ENCODE data around the gene DCAF8L2. TPM values are rescaled to one million over a fixed set of nuclear protein-coding genes. Genes with fewer than 3 reads are reported as not detected.
"Not testable (repeated sequence)": the region's sequence is repeated elsewhere in the genome, so short reads cannot be mapped to it uniquely, and the experiment has no call there.

Gene DCAF8L2
- total RNA-seq, 1 donor from 2014 or later: not detected

- DNase-seq: no peak
- no peak for TF ChIP-seq CTCF (IDR thresholded peaks at IDR 0.05; ENCODE audit: borderline replicate concordance)
- H3K27ac ChIP-seq (replicated peaks): no peak overlapping the region
- H3K9me3 ChIP-seq (replicated peaks): no peaks in the 10 kb centered on the region
- H3K27me3 ChIP-seq (ENCODE audit: low read depth): no peaks in the 10 kb centered on the region
- H3K36me3 ChIP-seq: no peaks in the 10 kb centered on the region
- no peaks in the 10 kb centered on the region for H3K4me1 ChIP-seq
- no peak overlapping the region for H3K4me3 ChIP-seq
- intact Hi-C loops (cut with micrococcal nuclease): no loop called here
Observed at GRCh38 chrX:27706526-27706925, 116.4 kb downstream of the DCAF8L2 start.

- H3K4me3 ChIP-seq: no peak overlapping the region
- H3K27me3 ChIP-seq (ENCODE audit: low read depth): no peaks in the 10 kb centered on the region
- no peak overlapping the region for H3K27ac ChIP-seq (replicated peaks)
- no peaks in the 10 kb centered on the region for H3K9me3 ChIP-seq (replicated peaks)
- intact Hi-C loops (cut with micrococcal nuclease): no loop called here
- no peaks in the 10 kb centered on the region for H3K4me1 ChIP-seq
- TF ChIP-seq CTCF (IDR thresholded peaks at IDR 0.05; ENCODE audit: borderline replicate concordance): no peak
- no peaks in the 10 kb centered on the region for H3K36me3 ChIP-seq
- DNase-seq: no peak
Observed at GRCh38 chrX:27715610-27716009, 125.5 kb downstream of the DCAF8L2 start.

- Histone ChIP-seq H3K36me3 (no peaks in the 10 kb centered on the region), H3K4me3 (no peak overlapping the region), H3K4me1 (no peaks in the 10 kb centered on the region), H3K27me3 (ENCODE audit: low read depth) (no peaks in the 10 kb centered on the region), H3K27ac (replicated peaks) (no peak overlapping the region), H3K9me3 (replicated peaks) (no peaks in the 10 kb centered on the region)
- intact Hi-C loops (cut with micrococcal nuclease): no loop called here
- TF ChIP-seq CTCF (IDR thresholded peaks at IDR 0.05; ENCODE audit: borderline replicate concordance): no peak
- DNase-seq: no peak
Observed at GRCh38 chrX:27728291-27728690, 138.1 kb downstream of the DCAF8L2 start.

GRCh38 chrX:27731962-27732361, 141.8 kb downstream of the DCAF8L2 start:
- Histone ChIP-seq H3K9me3 (replicated peaks) (no peaks in the 10 kb centered on the region), H3K36me3 (no peaks in the 10 kb centered on the region), H3K27ac (replicated peaks) (no peak overlapping the region), H3K4me1 (no peaks in the 10 kb centered on the region), H3K4me3 (no peak overlapping the region), H3K27me3 (ENCODE audit: low read depth) (no peaks in the 10 kb centered on the region)
- DNase-seq: no peak
- no peak for TF ChIP-seq CTCF (IDR thresholded peaks at IDR 0.05; ENCODE audit: borderline replicate concordance)
- intact Hi-C loops (cut with micrococcal nuclease): no loop called here

- no peak for TF ChIP-seq CTCF (IDR thresholded peaks at IDR 0.05; ENCODE audit: borderline replicate concordance)
- no peaks in the 10 kb centered on the region for H3K9me3 ChIP-seq (replicated peaks)
- intact Hi-C loops (cut with micrococcal nuclease): no loop called here
- H3K4me1 ChIP-seq: no peaks in the 10 kb centered on the region
- no peak overlapping the region for H3K27ac ChIP-seq (replicated peaks)
- DNase-seq: no peak
- H3K27me3 ChIP-seq (ENCODE audit: low read depth): no peaks in the 10 kb centered on the region
- H3K36me3 ChIP-seq: no peaks in the 10 kb centered on the region
- H3K4me3 ChIP-seq: no peak overlapping the region
Observed at GRCh38 chrX:27735914-27736313, 145.8 kb downstream of the DCAF8L2 start.

- TF ChIP-seq CTCF (IDR thresholded peaks at IDR 0.05; ENCODE audit: borderline replicate concordance): no peak
- Histone ChIP-seq H3K4me3 (no peak overlapping the region), H3K36me3 (no peaks in the 10 kb centered on the region), H3K4me1 (no peaks in the 10 kb centered on the region), H3K27me3 (ENCODE audit: low read depth) (no peaks in the 10 kb centered on the region), H3K27ac (replicated peaks) (no peak overlapping the region), H3K9me3 (replicated peaks) (no peaks in the 10 kb centered on the region)
- intact Hi-C loops (cut with micrococcal nuclease): no loop called here
- DNase-seq: no peak
Observed at GRCh38 chrX:27740933-27741332, 150.8 kb downstream of the DCAF8L2 start.

- intact Hi-C loops (cut with micrococcal nuclease); H3K27me3 ChIP-seq (ENCODE audit: low read depth); H3K27ac ChIP-seq (replicated peaks); DNase-seq; H3K4me1 ChIP-seq; H3K4me3 ChIP-seq; H3K36me3 ChIP-seq; H3K9me3 ChIP-seq (replicated peaks): not testable (repeated sequence)
Observed at GRCh38 chrX:27743521-27743920, 153.4 kb downstream of the DCAF8L2 start.

Data from left ventricle myocardium inferior (tissue), 1 donor.